Adipose tissue (tissue), 3 donors: ENCODE results near the gene MAST2. TPM values are rescaled to one million over a fixed set of nuclear protein-coding genes. Genes with fewer than 3 reads are reported as not detected.
"Not testable (repeated sequence)": the region's sequence is repeated elsewhere in the genome, so short reads cannot be mapped to it uniquely, and the experiment has no call there.

Experiments used
- H3K27ac ChIP-seq: one replicate; pipeline ENCODE4 v1.5.1; 2013; ENCODE audit warnings: low read depth, low read length
- WGBS, 3 donors: extraction: QIAGEN DNeasy Blood & Tissue Kit; methylation state at CpG; one replicate each; pipeline ENCODE4 v1.1.7; 2013; 5-methylcytosine and 5-hydroxymethylcytosine counted together
- polyA plus RNA-seq, 3 donors: library from polyadenylated mRNA; stranded (reverse); fragments of 200-250 nt; gene quantifications; one replicate each; pipeline ENCODE4 v1.2.3, GENCODE V29; 2013
- donor health status: healthy with polysubstance abuse.
- donor health status: Bipolar disorder and iron deficiency.
- donor health status: healthy.

The MAST2 gene
- polyA plus RNA-seq, 3 donors, result 4.4 to 11.4 (median 7.7) TPM

DNA sequence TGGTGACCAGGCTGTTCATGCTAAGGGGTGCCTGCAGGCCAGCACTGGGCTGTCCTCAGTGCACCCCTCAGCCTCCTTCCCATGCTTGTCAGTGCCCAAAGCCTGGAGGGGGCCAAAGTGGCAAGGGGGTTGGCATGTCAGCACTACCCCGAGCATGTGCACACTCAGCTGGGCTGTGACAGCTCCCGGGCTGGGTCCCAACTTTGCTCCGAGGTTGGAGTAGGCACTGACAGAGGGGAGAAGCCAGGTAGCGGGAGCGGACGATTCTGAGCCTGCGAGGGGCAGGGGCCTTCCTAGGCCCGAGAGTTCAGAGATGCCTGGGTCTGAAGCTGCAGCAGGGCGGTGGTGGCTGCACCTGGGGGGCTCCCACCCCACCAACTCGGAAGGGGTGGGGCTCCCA, 119.0 kb downstream of the MAST2 start:
- 97 to 98% (median 98%) methylated on average over 10 of the region's 10 CpGs for WGBS, 3 donors
- H3K27ac ChIP-seq, result no peak overlapping the region

DNA sequence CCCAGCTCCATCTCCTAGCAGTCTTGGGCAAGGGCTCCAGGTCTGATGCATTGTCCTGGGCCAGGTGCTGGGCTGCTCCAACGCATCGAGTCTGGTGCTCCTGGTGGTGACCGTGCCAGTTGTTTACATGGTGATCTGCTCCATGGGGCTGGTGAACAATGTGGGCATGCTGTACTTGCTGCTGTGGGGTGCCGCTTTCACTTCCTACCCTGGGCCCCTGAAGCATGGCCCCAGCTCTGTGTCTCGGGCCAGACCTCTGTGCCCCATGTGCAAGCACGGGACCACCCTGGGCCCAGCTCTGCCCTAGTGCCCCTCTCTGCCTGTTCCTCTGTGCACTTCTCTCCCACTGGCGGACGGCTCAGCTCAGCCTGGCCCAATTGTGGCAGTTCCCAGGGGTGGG, 119.4 kb downstream of the MAST2 start:
- H3K27ac ChIP-seq, result no peak overlapping the region
- WGBS, 3 donors, result 97 to 100% (median 99%) methylated on average over 8 of the region's 8 CpGs

DNA sequence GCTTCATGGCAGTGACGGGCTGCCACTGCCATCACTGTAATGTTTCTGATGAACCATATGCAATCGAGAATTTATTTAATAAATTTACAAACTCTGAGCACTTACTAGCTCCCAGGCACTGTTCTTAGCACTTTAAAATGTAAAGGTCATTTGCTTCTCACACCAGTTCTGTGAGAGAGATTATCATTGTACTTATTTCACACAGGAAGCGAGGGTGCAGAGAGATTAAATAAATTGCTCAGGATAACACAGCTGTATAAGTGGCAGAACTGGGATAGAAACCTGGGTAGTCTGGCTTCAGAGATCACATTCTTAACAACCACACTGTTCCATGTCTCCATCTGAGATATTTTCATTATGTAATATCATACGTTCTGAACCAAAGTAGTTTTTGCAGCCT, 119.9 kb downstream of the MAST2 start:
- WGBS, 3 donors, result 75 to 92% (median 86%) methylated on average over 4 of the region's 4 CpGs
- no peak overlapping the region for H3K27ac ChIP-seq

DNA sequence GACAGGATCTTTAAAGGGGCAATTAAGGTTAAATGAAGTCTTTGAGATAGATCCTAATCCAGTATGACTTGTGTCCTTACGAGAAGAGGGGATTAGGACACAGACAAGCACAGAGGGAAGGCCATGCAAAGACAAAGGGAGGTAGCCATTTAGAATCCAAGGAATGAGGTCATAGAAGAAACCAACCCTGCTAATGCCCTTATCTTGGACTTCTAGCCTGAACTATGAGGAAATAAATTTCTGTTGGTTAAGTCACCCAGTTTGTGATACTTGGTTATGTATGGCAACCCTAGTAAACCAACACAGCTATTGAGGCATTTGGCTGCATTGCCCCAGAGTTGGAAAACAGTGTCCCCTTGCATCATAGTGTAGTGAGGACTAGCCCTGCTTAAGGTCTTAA, 121.3 kb downstream of the MAST2 start:
- H3K27ac ChIP-seq, result no peak overlapping the region
- WGBS, 3 donors, result 92 to 100% (median 93%) methylated on average over 1 of the region's 1 CpG

DNA sequence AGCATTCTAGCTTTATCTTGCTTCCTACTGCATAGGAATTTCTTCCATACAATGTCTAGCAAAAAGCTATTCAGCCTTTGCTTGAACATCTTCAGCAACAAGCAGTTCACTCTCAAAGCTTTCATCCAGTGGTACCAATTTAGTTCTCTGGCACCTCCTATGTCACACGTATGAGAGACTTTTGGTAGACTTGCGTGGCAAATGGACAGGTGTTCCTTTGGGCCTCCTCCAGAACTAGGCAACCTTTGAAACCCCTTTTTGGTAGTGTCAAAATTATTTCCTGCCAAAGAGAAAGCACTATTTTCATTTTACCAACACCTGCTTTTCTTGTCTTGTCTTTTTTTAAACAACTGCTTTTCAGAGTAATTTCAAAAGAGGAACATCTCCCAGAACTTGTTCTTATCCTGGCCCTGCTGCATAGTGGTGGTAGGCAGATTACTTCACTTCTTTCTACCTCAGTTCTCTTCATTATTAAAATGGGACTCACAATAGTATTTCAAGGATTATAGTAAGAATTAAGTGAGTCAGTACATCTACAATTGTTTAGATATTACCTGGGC, 122.4 kb downstream of the MAST2 start:
- no peak overlapping the region for H3K27ac ChIP-seq
- WGBS, 3 donors, result 50 to 88% (median 85%) methylated on average over 2 of the region's 2 CpGs

DNA sequence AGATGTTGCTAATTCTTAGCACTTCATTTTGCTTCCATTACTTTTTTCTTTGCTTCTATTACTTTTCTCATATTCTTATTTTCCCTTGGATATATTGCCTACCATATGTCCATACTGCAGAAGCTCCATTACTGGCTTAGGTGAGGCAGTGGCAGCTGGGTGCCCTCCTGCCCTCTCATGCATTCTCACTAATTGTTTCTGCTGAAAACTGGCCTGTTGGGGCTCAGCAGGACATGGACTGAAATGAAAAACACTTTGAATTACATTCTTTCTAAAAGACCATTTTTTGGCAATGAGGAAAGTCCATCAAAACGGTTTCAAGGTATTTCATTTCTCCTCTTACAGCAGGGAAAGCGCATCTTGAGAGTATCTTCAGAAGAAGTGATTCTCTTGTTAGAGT, 122.9 kb downstream of the MAST2 start:
- H3K27ac ChIP-seq, result no peak overlapping the region
- WGBS, 3 donors, result 75 to 84% (median 82%) methylated on average over 2 of the region's 2 CpGs

DNA sequence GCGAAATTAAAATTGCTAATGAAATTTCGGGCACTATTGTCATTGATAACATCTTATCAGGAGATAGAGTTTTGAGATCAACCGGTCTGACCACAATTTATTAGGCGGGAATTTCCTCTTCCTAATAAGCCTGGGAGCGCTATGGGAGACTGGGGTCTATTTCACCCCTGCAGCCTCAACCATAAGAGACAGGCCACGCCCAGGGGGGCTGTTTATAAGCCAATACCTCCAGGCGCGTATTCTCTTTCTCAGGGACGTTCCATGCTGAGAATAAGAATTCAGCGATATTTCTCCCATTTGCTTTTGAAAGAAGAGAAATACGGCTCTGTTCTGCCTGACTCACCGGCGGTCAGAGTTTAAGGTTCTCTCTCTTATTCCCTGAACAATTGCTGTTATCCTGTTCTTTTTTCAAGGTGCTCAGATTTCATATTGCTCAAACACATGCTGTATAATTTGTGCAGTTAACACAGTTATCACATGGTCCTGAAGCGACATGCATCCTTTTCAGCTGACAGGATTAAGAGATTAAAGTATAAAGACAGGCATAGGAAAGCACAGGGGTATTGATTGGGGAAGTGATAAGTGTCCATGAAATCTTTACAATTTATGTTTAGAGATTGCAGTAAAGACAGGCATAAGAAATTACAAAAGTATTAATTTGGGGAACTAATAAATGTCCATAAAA, 124.0 kb downstream of the MAST2 start:
- WGBS, 3 donors, result 70 to 91% (median 84%) methylated on average over 14 of the region's 14 CpGs
- H3K27ac ChIP-seq, result not testable (repeated sequence)

DNA sequence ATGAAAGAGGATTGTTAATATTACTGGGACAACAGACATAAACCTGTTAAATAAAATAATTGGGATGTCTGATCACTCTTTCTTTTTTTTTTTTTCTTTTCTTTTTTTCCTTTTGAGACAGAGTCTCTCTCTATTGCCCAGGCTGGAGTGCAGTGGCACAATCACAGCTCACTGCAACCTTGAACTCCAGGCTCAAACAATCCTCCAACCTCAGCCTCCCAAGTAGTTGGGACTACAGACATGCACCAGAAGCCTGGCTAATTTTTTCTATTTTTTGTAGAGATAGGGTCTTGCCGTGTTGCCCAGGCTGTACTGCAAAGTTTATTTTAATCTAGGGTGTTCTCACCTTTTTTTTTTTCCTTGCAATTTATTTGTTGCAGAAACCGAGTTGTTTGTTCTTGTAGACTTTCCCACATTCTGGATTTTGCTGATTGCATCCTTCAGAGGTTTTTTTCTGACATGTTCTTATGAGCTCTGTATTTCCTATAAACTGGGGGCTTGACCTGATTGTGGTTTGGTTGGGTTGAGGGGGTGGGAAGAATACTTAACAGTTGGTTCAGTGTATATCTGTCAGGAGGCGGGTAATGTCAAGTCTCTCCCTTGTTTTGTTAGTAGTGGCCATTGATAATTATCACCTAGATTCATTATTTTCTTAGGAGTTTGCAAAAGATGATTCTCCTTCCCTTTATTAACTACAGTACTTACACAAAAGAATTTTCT, 125.2 kb downstream of the MAST2 start:
- no peak overlapping the region for H3K27ac ChIP-seq
- WGBS, 3 donors, result 89 to 94% (median 92%) methylated on average over 3 of the region's 3 CpGs

DNA sequence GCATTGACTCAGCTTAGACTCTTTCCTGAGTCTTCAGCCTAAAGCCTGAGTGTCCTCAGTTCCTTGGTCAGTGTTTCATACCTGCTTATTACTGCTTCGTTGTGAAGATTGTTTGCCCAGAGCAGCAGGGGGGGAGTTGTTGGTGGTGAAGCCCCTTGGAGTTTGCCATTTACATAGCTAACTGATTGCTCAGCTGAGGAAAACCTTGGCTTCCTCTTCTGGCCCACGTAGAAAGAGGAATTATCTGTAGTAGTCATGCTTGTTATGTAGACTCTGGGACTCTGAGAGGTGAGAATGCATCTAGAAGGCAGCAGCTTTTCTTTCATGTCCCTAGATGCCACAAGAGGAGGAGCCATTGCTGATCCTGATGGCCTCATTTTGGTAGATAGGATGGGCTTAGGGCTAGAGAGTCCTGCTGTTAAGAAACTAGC, 125.9 kb downstream of the MAST2 start:
- no peak overlapping the region for H3K27ac ChIP-seq

DNA sequence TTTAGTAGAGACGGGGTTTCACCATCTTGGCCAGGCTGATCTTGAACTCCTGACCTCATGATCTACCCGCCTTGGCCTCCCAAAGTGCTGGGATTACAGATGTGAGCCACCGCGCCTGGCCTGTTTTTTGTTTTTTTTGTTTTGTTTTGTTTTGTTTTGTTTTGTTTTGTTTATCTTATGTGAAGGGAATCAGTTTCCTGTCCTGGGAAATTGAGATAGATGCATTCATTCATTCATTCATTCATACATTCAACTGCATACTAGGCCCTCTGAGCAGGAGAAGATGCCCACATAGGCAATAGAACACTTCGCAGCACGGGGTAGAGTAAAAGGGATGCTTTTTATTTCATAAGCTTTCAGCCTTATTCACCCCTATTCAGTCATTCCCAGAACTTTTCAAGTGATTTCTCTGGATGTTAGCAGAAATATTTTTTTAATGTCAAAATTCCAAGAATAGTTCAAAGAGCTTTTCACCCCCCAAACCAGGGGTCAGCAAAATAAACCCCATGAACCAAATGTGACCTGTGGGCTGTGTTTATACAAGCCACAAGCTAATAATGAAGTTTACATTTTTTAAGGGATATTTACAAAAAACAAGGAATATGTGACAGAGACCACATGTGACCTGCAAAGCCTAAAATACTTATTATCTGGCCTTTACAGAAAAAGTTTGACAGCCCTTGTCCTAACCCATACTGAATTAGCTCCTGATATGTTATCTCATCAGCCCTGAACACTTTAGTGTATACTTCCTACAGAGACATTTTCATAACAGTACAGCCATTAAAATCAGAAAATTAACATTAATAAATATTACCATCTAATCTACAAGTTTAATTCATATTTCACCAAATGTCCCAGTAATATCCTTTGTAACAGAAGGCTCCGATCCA, 127.1 kb downstream of the MAST2 start:
- no peak overlapping the region for H3K27ac ChIP-seq
- 90 to 95% (median 92%) methylated on average over 7 of the region's 7 CpGs for WGBS, 3 donors

More for the DNA sequence above, 125.9 kb downstream of the MAST2 start:
- WGBS, 3 donors, result 15 to 56% (median 16%) methylated on average over 2 of the region's 2 CpGs

DNA sequence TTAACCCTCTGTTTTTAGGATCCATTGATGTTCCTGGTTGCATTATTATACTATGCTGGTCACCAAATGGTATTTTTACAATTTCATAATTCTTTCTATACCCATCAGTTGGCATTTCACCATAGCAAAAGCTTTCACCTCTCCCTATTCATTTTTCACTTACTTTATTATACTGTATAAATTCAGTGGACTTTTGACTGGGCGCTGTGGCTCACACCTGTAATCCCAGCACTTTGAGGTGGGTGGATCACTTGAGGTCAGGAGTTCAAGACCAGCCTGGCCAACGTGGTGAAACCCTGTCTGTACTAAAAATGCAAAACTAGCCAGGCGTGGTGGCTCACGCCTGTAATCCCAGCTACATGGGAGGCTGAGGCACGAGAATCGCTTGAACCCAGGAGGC, 128.8 kb downstream of the MAST2 start:
- 92 to 94% (median 93%) methylated on average over 6 of the region's 6 CpGs for WGBS, 3 donors

DNA sequence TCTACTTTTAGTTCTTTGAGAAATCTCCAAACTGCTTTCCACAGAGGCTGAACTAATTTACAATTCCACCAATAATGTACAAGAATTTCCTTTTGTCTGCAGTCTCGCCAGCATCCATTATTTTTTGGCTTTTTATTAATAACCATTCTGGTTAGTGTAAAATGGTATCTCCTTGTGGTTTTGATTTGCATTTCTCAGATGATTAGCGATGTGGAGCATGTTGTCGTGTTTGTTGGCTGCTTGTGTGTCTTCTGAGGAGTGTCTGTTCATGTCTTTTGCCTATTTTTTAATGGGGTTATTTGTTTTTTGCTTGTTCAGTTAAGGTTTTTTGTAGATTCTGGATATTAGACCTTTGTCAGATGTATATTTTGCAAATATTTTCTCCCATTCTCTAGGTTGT, 131.5 kb downstream of the MAST2 start:
- WGBS, 3 donors, result 91 to 97% (median 97%) methylated on average over 3 of the region's 3 CpGs

More for the DNA sequence above, 128.8 kb downstream of the MAST2 start:
- H3K27ac ChIP-seq, result not testable (repeated sequence)

DNA sequence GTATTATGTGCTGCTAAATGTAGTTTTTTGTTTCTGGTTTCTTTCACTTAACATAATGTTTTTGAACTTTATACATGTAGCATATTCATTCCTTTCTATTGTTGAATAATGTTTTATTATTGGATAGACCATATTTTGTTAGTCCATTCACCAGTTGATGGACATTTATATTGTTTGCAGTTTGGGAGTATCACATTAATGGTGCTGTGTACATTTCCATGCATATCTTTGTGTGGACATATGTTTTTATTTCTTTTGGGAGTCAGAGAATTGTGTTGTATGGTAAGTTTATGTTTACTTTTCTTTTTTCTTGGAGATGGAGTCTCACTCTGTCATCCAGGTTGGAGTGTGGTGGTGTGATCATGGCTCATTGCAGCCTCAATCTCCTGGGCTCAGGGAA, 134.6 kb downstream of the MAST2 start:
- H3K27ac ChIP-seq, result no peak overlapping the region

More for the DNA sequence above, 131.5 kb downstream of the MAST2 start:
- no peak overlapping the region for H3K27ac ChIP-seq

DNA sequence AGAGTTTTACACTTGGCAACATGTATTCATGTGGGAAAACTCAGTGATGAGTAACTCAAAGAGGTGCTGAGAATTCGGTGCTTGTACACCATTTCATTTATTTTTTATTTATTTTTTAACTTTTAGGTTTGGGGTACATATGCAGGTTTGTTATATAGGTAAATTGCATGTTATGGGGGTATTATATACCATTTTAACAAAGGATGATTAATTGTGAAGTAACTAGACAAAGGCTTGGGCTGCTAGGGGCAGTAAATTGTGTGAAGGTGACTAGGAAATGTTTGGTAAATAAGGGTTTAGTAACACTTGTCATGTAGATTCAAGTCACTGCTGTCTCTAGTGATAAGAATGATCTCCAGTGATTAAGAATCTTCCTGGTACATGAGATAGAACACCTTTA, 139.0 kb downstream of the MAST2 start:
- H3K27ac ChIP-seq, result no peak overlapping the region
- WGBS, 3 donors, result 92 to 98% (median 93%) methylated on average over 1 of the region's 1 CpG

DNA sequence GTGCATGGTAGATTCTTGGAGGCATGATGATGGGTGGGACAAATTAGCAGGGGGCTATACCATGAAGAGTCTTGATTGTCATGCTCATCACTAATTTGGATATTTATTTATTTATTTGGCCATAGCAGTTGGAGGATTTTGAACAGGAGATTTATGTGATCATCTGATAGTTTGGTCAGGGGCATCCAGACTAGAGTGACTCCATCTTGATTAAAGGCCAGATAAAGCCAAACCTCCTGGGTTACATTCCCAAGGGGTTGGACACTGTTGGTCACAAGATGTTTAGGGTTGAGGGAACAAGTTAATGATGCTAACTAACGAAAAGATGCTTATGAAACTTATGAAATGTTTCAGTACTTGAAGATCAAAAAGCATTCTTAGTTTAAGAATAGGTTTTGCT, 139.8 kb downstream of the MAST2 start:
- WGBS, 3 donors, result 40 to 76% (median 54%) methylated on average over 1 of the region's 1 CpG

DNA sequence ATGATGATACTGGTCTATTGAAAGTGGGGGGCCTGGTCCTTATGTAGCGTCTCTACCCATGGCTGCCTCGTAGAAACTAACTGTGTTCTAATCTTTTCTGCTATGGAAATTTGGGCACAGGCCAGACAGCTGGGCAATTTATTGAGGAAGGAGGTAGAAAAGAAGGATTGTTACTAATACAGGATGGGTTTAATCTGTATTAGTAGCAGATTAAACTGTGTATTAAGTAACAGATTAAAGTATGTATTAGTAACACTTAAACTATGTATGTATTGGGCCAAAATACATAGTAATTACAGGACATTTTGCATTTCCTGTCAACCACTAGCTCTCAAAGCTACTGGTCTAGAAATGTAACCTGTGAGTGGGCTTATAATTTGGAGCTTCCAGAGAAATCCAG, 142.0 kb downstream of the MAST2 start:
- WGBS, 3 donors, result 27 to 69% (median 47%) methylated on average over 2 of the region's 2 CpGs
- no peak overlapping the region for H3K27ac ChIP-seq

More for the DNA sequence above, 139.8 kb downstream of the MAST2 start:
- H3K27ac ChIP-seq, result no peak overlapping the region

DNA sequence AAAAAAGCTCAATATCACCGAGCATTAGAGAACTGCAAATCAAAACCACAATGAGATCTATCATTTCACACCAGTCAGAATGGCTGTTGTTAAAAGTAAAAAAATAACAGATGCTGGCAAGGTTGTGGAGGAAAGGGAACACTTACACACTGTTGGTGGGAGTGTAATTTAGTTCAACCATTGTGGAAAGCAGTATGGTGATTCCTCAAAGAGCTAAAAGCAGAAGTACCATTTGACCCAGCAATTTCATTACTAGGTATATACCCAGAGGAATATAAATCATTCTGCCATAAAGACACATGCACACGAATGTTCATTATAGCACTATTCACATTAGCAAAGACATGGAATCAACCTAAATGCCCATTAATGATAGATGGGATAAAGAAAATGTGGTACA, 146.1 kb downstream of the MAST2 start:
- WGBS, 3 donors, result 55 to 95% (median 76%) methylated on average over 2 of the region's 2 CpGs
- H3K27ac ChIP-seq, result not testable (repeated sequence)

DNA sequence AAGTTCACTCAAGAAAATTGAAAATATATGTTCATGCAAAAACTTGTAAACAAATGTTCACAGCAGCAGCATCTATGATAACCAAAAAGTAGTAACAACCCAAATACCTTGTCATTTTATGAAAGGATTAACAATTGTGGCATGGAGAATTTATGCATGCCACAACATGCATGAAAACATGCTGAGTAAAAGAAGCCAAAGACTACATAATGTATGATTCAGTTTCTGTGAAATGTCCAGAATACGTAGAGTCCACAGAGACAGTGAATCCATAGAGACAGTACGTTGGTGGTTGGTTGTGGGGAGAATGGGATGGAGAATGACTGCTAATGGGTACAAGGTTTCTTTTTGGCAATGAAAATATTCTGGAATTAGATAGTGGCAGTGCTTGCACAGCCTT, 148.7 kb downstream of the MAST2 start:
- WGBS, 3 donors, result 92 to 99% (median 96%) methylated on average over 2 of the region's 2 CpGs
- no peak overlapping the region for H3K27ac ChIP-seq
